Measurements from ENCODE around the gene SLC6A18. TPM values are rescaled to one million over a fixed set of nuclear protein-coding genes. Genes with fewer than 3 reads are reported as not detected.
A peak's percentile ranks its signal among the peaks of the same experiment; 100 is the strongest.

The SLC6A18 gene
- total RNA-seq, 8 experiments from 2014 or later: 0.14 TPM; not detected in 7

GRCh38 chr5:1214936-1215220 is 10.3 kb upstream of the SLC6A18 start:
- WGBS, 10 experiments: 17 to 40% methylated on average over 1 of the region's 2 CpGs; no CpG with 5 or more reads in 8 of the 10 experiments
- no peak overlapping the region for H3K27ac ChIP-seq
- in situ Hi-C loops (cut with MboI; ENCODE audit: low pct_unique_long_range_greater_than_20kb in 2 of 9, low sequenced_read_pairs in 9 of 9, unreplicated experiment in 9 of 9): loop anchor here in 1 of 9 experiments (25.0 kb wide), 1 partner anchor 422 kb away; no protein-coding TSS in a partner anchor
- no peak for ATAC-seq (replicated peaks in 6 of 8)
- no peak overlapping the region for H3K4me3 ChIP-seq
- no peaks in the 10 kb centered on the region for H3K4me1 ChIP-seq (replicated peaks in 1 of 2)

GRCh38 chr5:1215320-1216096 is 9.7 kb upstream of the SLC6A18 start:
- WGBS, 10 experiments: 19 to 88% (median 78%) methylated on average over 1 to 15 of the region's 23 CpGs; no CpG with 5 or more reads in 2 of the 10 experiments
- in situ Hi-C loops (cut with MboI; ENCODE audit: low pct_unique_long_range_greater_than_20kb in 2 of 9, low sequenced_read_pairs in 9 of 9, unreplicated experiment in 9 of 9): loop anchor here in 1 of 9 experiments (25.0 kb wide), 1 partner anchor 422 kb away; no protein-coding TSS in a partner anchor
- H3K27ac ChIP-seq: no peak overlapping the region
- no peak for ATAC-seq (replicated peaks in 6 of 8)
- no peaks in the 10 kb centered on the region for H3K4me1 ChIP-seq (replicated peaks in 1 of 2)
- H3K4me3 ChIP-seq: no peak overlapping the region

DNA sequence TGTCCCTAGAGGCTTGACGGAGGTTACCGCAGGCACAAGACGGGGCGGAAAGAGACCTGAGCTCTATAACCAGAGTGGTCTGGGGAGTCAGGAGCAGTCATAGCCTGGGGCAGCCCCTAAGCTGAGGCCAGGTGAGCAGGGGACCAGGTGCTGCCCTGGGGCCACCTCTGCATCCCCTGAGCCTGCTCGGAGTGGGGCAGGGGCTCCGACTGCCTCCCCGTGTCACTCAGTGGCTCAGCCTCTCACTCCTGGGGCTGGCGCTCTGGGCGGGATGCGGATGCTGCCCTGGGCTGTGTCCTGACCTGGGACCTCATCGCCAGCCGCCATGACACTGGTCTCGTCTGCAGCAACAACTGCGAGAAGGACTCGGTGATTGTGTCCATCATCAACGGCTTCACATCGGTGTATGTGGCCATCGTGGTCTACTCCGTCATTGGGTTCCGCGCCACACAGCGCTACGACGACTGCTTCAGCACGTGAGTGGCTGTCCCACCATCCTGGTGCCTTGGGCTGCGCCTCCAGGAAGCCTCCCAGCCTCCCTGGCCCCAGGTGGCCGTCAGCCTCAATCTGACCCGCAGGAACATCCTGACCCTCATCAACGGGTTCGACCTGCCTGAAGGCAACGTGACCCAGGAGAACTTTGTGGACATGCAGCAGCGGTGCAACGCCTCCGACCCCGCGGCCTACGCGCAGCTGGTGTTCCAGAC is 8.8 kb upstream of the SLC6A18 start:
- 50 to 100% (median 78%) methylated on average over 1 to 11 of the region's 38 CpGs; no CpG with 5 or more reads in 2 of the 10 experiments for WGBS, 10 experiments
- no peak overlapping the region for H3K27ac ChIP-seq
- no peak for ATAC-seq (replicated peaks in 6 of 8)
- in situ Hi-C loops (cut with MboI; ENCODE audit: low pct_unique_long_range_greater_than_20kb in 2 of 9, low sequenced_read_pairs in 9 of 9, unreplicated experiment in 9 of 9): loop anchor here in 1 of 9 experiments (25.0 kb wide), 1 partner anchor 421 kb away; no protein-coding TSS in a partner anchor
- no peak overlapping the region for H3K4me3 ChIP-seq
- H3K4me1 ChIP-seq (replicated peaks in 1 of 2): no peaks in the 10 kb centered on the region

DNA sequence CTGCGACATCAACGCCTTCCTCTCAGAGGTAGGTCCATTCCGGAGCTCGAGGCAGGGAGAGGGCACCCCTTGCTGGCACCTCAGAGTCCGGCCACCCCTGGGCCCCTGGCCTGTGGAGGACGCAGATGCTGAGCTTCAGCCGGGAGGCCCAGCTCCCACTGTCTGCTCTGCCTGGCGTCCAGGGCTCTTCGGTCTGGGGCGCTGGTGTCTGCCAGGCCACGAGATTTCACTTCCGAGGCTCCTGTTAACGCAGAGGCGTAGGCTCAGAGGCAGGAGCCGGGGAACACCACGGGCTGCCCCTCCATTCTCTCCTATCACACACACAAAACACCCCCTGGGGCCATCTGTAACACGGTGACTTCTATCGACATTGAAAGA is 8.3 kb upstream of the SLC6A18 start:
- in situ Hi-C loops (cut with MboI; ENCODE audit: low pct_unique_long_range_greater_than_20kb in 2 of 9, low sequenced_read_pairs in 9 of 9, unreplicated experiment in 9 of 9): loop anchor here in 1 of 9 experiments (25.0 kb wide), 1 partner anchor 420 kb away; no protein-coding TSS in a partner anchor
- no peak for ATAC-seq (replicated peaks in 6 of 8)

DNA sequence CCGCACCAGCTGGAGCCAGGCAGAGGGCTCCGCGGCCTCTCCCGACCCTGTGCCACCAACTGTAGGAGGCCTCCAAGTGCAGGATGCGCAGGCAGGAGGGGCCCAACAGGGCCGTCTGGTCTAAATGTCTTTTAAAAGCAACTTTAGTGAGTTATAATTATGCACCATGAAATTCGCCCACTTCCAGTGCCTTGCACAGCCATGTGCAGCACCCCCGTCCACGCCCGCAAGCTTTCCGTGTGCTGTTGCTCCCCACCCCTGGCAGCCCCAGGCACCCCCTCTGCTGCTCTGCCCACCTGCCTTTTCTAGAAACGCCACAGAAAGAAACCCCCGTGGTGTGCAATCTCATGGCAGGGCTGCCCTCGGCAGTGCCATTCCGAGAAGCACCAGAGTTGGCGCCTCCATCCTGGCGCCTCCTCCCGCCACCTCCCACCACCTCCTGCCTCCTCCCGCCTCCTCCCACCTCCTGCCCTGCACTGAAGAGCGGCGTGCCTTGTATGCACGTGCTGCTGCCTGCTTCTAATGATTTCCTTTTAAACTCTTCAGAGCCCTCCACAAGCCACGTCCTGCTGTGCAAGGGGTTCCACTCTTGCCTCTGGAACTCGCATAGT is 7.5 kb upstream of the SLC6A18 start:
- peak in 3 of 8 experiments; percentile 43 to 50 (median 49) for ATAC-seq (replicated peaks in 6 of 8)
- Histone ChIP-seq H3K27ac (no peak overlapping the region), H3K4me1 (replicated peaks in 1 of 2) (no peaks in the 10 kb centered on the region), H3K4me3 (no peak overlapping the region)
- 0 to 100% (median 34%) methylated on average over 1 to 2 of the region's 24 CpGs; no CpG with 5 or more reads in 6 of the 10 experiments for WGBS, 10 experiments
- in situ Hi-C loops (cut with MboI; ENCODE audit: low pct_unique_long_range_greater_than_20kb in 2 of 9, low sequenced_read_pairs in 9 of 9, unreplicated experiment in 9 of 9): loop anchor here in 1 of 9 experiments (25.0 kb wide), 1 partner anchor 420 kb away; no protein-coding TSS in a partner anchor

More for the DNA sequence above, 8.3 kb upstream of the SLC6A18 start:
- H3K4me3 ChIP-seq: no peak overlapping the region
- no peaks in the 10 kb centered on the region for H3K4me1 ChIP-seq (replicated peaks in 1 of 2)
- WGBS, 10 experiments: 27 to 80% (median 74%) methylated on average over 2 to 7 of the region's 18 CpGs; no CpG with 5 or more reads in 3 of the 10 experiments
- H3K27ac ChIP-seq: no peak overlapping the region

- WGBS, 10 experiments: 52 to 100% (median 82%) methylated on average over 5 to 19 of the region's 38 CpGs; no CpG with 5 or more reads in 4 of the 10 experiments
- in situ Hi-C loops (cut with MboI; ENCODE audit: low pct_unique_long_range_greater_than_20kb in 2 of 9, low sequenced_read_pairs in 9 of 9, unreplicated experiment in 9 of 9): loop anchor here in 1 of 9 experiments (25.0 kb wide), 1 partner anchor 419 kb away; no protein-coding TSS in a partner anchor
- no peak overlapping the region for H3K4me3 ChIP-seq
- ATAC-seq (replicated peaks in 6 of 8): no peak
- H3K27ac ChIP-seq: no peak overlapping the region
- no peaks in the 10 kb centered on the region for H3K4me1 ChIP-seq (replicated peaks in 1 of 2)
Measured at GRCh38 chr5:1218351-1219080, 6.7 kb upstream of the SLC6A18 start.

DNA sequence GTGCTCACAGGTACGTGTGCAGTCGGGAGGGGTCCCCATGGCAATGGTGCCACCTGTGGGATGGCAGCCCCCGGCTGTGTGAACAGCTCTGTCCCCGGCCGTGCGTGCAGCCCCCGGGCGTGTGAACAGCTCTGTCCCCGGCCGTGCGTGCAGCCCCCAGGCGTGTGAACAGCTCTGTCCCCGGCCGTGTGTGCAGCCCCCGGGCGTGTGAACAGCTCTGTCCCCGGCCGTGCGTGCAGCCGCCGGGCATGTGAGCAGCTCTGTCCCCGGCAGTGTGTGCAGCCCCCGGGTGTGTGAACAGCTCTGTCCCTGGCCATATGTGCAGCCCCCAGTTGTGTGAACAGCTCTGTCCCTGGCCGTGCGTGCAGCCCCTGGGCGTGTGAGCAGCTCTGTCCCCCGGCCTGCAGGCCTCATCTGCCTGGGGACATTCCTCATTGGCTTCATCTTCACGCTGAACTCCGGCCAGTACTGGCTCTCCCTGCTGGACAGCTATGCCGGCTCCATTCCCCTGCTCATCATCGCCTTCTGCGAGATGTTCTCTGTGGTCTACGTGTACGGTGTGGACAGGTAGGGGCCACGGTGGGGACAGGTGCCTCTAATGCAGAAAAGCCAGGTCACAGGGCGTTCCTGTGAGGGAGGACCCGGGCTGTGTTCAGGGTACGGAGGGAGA is 5.9 kb upstream of the SLC6A18 start:
- H3K4me1 ChIP-seq (replicated peaks in 1 of 2): no peaks in the 10 kb centered on the region
- in situ Hi-C loops (cut with MboI; ENCODE audit: low pct_unique_long_range_greater_than_20kb in 2 of 9, low sequenced_read_pairs in 9 of 9, unreplicated experiment in 9 of 9): loop anchor here in 1 of 9 experiments (25.0 kb wide), 1 partner anchor 418 kb away; no protein-coding TSS in a partner anchor
- no peak for ATAC-seq (replicated peaks in 6 of 8)
- WGBS, 10 experiments: 42 to 80% (median 62%) methylated on average over 1 to 11 of the region's 38 CpGs; no CpG with 5 or more reads in 6 of the 10 experiments
- no peak overlapping the region for H3K4me3 ChIP-seq
- no peak overlapping the region for H3K27ac ChIP-seq

DNA sequence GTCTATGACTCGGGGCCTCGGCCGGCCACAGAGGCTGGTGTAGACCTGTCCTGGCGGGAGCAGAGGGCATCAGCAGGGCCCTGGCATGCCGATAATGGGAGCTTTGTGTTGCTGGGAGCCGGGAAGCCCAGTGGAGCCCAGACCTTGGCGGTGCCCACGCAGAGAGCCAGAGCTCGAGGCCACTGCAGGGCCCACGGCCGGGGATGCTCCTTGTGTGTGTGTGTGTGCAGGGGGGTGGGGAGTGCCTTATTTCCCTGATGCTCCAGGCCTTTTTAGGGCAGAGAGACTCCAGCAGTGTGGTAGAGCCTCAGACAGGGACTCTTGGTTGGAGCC is 5.4 kb upstream of the SLC6A18 start:
- WGBS, 10 experiments: 49 to 80% (median 58%) methylated on average over 2 to 6 of the region's 11 CpGs; no CpG with 5 or more reads in 6 of the 10 experiments
- in situ Hi-C loops (cut with MboI; ENCODE audit: low pct_unique_long_range_greater_than_20kb in 2 of 9, low sequenced_read_pairs in 9 of 9, unreplicated experiment in 9 of 9): loop anchor here in 1 of 9 experiments (25.0 kb wide), 1 partner anchor 418 kb away; no protein-coding TSS in a partner anchor

GRCh38 chr5:1220351-1220750 is 4.8 kb upstream of the SLC6A18 start:
- Histone ChIP-seq H3K27ac (no peak overlapping the region), H3K4me1 (replicated peaks in 1 of 2) (no peaks in the 10 kb centered on the region), H3K4me3 (no peak overlapping the region)
- 74 to 100% (median 98%) methylated on average over 1 to 4 of the region's 9 CpGs; no CpG with 5 or more reads in 6 of the 10 experiments for WGBS, 10 experiments
- in situ Hi-C loops (cut with MboI; ENCODE audit: low pct_unique_long_range_greater_than_20kb in 2 of 9, low sequenced_read_pairs in 9 of 9, unreplicated experiment in 9 of 9): loop anchor here in 1 of 9 experiments (25.0 kb wide), 1 partner anchor 417 kb away; no protein-coding TSS in a partner anchor
- ATAC-seq (replicated peaks in 6 of 8): no peak

More for the DNA sequence above, 5.4 kb upstream of the SLC6A18 start:
- no peaks in the 10 kb centered on the region for H3K4me1 ChIP-seq (replicated peaks in 1 of 2)
- no peak overlapping the region for H3K27ac ChIP-seq
- H3K4me3 ChIP-seq: no peak overlapping the region
- ATAC-seq (replicated peaks in 6 of 8): no peak

DNA sequence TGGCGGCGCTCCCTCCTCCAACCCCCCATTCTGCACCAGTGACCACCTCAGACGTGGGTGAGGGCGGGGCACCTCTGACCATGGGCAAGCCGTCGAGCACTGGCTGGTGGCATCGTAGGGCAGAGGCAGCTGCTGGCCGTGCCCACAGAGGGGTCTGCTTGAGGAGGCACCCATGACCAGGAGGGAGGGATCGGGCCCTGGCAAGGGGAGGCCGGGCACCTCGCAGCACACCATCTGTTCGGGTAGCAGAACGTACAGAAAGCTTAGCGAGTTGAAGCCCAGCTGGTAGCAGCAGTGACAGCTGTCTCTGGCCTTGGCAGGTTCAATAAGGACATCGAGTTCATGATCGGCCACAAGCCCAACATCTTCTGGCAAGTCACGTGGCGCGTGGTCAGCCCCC is 4.3 kb upstream of the SLC6A18 start:
- Histone ChIP-seq H3K4me3 (no peak overlapping the region), H3K27ac (no peak overlapping the region), H3K4me1 (replicated peaks in 1 of 2) (no peaks in the 10 kb centered on the region)
- in situ Hi-C loops (cut with MboI; ENCODE audit: low pct_unique_long_range_greater_than_20kb in 2 of 9, low sequenced_read_pairs in 9 of 9, unreplicated experiment in 9 of 9): loop anchor here in 1 of 9 experiments (25.0 kb wide), 1 partner anchor 416 kb away; no protein-coding TSS in a partner anchor
- WGBS, 10 experiments: 77 to 93% (median 89%) methylated on average over 3 to 10 of the region's 19 CpGs; no CpG with 5 or more reads in 7 of the 10 experiments
- ATAC-seq (replicated peaks in 6 of 8): no peak

GRCh38 chr5:1221721-1222120 is 3.5 kb upstream of the SLC6A18 start:
- peaks cover 0 to 2% of the 10 kb centered on the region in 2 donors for H3K4me1 ChIP-seq (replicated peaks in 1 of 2)
- in situ Hi-C loops (cut with MboI; ENCODE audit: low pct_unique_long_range_greater_than_20kb in 2 of 9, low sequenced_read_pairs in 9 of 9, unreplicated experiment in 9 of 9): loop anchor here in 1 of 9 experiments (25.0 kb wide), 1 partner anchor 416 kb away; no protein-coding TSS in a partner anchor
- WGBS, 10 experiments: 40 to 91% (median 67%) methylated on average over 1 to 6 of the region's 10 CpGs; no CpG with 5 or more reads in 3 of the 10 experiments
- no peak for ATAC-seq (replicated peaks in 6 of 8)
- no peak overlapping the region for H3K27ac ChIP-seq
- H3K4me3 ChIP-seq: no peak overlapping the region
